ENCODE measurements around the gene CXorf49.
"Not testable (repeated sequence)": the region's sequence is repeated elsewhere in the genome, so short reads cannot be mapped to it uniquely, and the experiment has no call there.

DNA sequence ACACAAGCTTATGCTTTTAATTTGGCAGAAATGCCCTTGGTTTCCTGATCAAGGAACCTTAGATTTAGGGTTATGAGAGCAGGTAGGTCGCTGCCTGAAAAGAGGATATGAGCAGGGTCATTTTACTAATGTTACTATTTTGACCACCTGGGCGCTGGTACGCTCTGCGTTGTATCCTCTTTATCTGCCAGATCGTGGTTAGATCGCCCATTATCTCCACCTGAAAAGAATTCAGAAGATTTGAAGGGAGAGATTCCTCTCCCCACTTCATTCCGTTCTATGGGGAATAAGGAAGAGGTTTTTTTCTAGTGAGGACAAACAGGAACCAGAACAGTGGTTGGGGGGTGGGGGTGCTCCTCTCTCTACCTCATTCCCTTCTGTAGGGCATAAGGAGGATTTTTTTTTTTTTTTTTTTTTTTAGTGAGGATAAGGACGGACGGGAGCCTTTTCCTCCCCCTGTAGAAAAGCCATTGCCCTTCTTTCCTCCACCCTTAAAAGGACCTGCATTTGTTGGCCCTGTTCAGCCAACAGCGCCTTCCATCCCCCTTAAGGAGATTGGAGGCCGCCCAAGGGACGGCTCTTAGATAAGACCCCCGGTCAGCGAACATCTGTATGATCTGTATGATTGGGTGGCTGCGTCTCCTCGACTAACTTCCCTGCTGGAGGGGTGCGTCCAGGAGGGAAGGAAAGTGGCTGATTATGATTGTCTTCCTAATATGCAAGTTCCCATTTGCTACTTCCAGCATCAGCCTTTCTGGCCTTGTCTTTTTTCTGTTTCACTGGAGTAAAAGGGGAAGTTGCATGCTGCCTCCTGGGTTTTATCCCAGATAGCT is 20.4 kb downstream of the CXorf49 start:
- TF ChIP-seq, protein P1, sequence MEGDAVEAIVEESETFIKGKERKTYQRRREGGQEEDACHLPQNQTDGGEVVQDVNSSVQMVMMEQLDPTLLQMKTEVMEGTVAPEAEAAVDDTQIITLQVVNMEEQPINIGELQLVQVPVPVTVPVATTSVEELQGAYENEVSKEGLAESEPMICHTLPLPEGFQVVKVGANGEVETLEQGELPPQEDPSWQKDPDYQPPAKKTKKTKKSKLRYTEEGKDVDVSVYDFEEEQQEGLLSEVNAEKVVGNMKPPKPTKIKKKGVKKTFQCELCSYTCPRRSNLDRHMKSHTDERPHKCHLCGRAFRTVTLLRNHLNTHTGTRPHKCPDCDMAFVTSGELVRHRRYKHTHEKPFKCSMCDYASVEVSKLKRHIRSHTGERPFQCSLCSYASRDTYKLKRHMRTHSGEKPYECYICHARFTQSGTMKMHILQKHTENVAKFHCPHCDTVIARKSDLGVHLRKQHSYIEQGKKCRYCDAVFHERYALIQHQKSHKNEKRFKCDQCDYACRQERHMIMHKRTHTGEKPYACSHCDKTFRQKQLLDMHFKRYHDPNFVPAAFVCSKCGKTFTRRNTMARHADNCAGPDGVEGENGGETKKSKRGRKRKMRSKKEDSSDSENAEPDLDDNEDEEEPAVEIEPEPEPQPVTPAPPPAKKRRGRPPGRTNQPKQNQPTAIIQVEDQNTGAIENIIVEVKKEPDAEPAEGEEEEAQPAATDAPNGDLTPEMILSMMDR (IDR thresholded peaks at IDR 0.05; ENCODE audit: extremely low read depth in 1 of 2, insufficient read depth in 1 of 2, low read depth in 1 of 2, low read length in 2 of 2), result not testable (repeated sequence)
- TF ChIP-seq, protein P2, sequence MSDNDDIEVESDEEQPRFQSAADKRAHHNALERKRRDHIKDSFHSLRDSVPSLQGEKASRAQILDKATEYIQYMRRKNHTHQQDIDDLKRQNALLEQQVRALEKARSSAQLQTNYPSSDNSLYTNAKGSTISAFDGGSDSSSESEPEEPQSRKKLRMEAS (IDR thresholded peaks at IDR 0.05; ENCODE audit: insufficient read depth, insufficient read length), result not testable (repeated sequence)
- not testable (repeated sequence) for TF ChIP-seq EZH2 (IDR thresholded peaks at IDR 0.05; ENCODE audit: borderline replicate concordance, low read depth, low read length, severe bottlenecking); POLR2A (IDR thresholded peaks at IDR 0.05; ENCODE audit: low read depth, low read length); POLR2AphosphoS5 (IDR thresholded peaks at IDR 0.05; ENCODE audit: insufficient read depth, low read depth, low read length)
